ENCODE measurements around the gene DNM1L. TPM values are rescaled to one million over a fixed set of nuclear protein-coding genes. Genes with fewer than 3 reads are reported as not detected.

DNM1L gene
- total and polyA plus RNA-seq, 2 experiments from 2014 or later = 53.4 to 57.3 TPM

- Histone ChIP-seq H3K4me2 (ENCODE audit: unreplicated experiment) (no peak overlapping the region), H4K20me1 (ENCODE audit: insufficient read depth) (no peaks in the 10 kb centered on the region), H3K4me3 (no peak overlapping the region), H3K9me2 (ENCODE audit: insufficient read depth) (no peaks in the 10 kb centered on the region), H2AFZ (no peak overlapping the region), H3K27ac (no peak overlapping the region), H3K9ac (no peak overlapping the region), H3K4me1 (ENCODE audit: insufficient read depth) (no peaks in the 10 kb centered on the region), H3K27me3 (replicated peaks; ENCODE audit: insufficient read depth) (no peaks in the 10 kb centered on the region), H3K36me3 (ENCODE audit: low read depth) (peaks cover 61% of the 10 kb centered on the region), H3F3A (ENCODE audit: insufficient read depth) (peaks cover 10% of the 10 kb centered on the region; the same call in 1 of the 2 replicates), H3K9me3 (ENCODE audit: low read depth) (no peaks in the 10 kb centered on the region), H3K79me2 (ENCODE audit: insufficient read depth) (no peaks in the 10 kb centered on the region)
- TF ChIP-seq EZH2 (IDR thresholded peaks at IDR 0.05; ENCODE audit: insufficient read depth, poor library complexity, severe bottlenecking) (no peak), EZH2phosphoT487 (IDR thresholded peaks at IDR 0.05; ENCODE audit: insufficient read depth, low read depth) (no peak)
- 96 to 97% methylated on average over 1 of the region's 1 CpG for WGBS, 2 experiments (ENCODE audit: low coverage in 1 of 2, low lambda C conversion rate in 2 of 2, missing lambda C conversion rate in 2 of 2)
- in situ Hi-C loops (cut with MboI) = no loop called here
- DNase-seq = no peak
Measured at GRCh38 chr12:32734952-32735351, 55.9 kb downstream of the DNM1L start.

DNA sequence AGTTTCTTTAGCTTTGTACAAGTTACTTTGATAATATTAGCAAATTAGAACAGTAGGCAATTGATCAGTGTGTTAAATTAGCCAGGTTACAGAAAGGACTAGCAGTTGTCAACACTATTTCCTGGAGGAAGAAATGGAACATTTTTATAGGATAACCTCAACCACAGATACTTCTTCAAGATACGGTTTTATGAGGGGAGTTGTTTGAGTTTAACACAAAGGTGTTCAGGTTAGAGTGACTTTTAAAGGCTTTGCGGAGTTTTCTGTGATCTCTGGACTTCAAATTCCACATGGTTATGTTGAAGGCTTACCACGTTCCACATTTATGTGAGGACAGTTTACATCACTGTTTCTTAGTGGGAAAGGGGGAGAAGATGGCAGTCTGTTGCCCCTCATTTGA lies 57.3 kb downstream of the DNM1L start:
- H3F3A ChIP-seq (ENCODE audit: insufficient read depth) = peaks cover 13% of the 10 kb centered on the region; the same call in 1 of the 2 replicates
- H3K36me3 ChIP-seq (ENCODE audit: low read depth) = peaks cover 72% of the 10 kb centered on the region
- no peak overlapping the region for H3K27ac ChIP-seq

GRCh38 chr12:32737715-32738114 lies 58.6 kb downstream of the DNM1L start:
- Histone ChIP-seq H3K27me3 (replicated peaks; ENCODE audit: insufficient read depth) (no peaks in the 10 kb centered on the region), H3K9ac (no peak overlapping the region), H2AFZ (no peak overlapping the region), H3K4me1 (ENCODE audit: insufficient read depth) (no peaks in the 10 kb centered on the region), H3F3A (ENCODE audit: insufficient read depth) (peaks cover 13% of the 10 kb centered on the region; the same call in 1 of the 2 replicates), H3K9me3 (ENCODE audit: low read depth) (no peaks in the 10 kb centered on the region), H3K9me2 (ENCODE audit: insufficient read depth) (no peaks in the 10 kb centered on the region), H4K20me1 (ENCODE audit: insufficient read depth) (no peaks in the 10 kb centered on the region), H3K79me2 (ENCODE audit: insufficient read depth) (peaks cover 20% of the 10 kb centered on the region), H3K27ac (no peak overlapping the region), H3K4me2 (ENCODE audit: unreplicated experiment) (no peak overlapping the region), H3K4me3 (no peak overlapping the region), H3K36me3 (ENCODE audit: low read depth) (peaks cover 74% of the 10 kb centered on the region)
- 93 to 96% methylated on average over 2 of the region's 2 CpGs for WGBS, 2 experiments (ENCODE audit: low coverage in 1 of 2, low lambda C conversion rate in 2 of 2, missing lambda C conversion rate in 2 of 2)
- in situ Hi-C loops (cut with MboI) = no loop called here
- DNase-seq = no peak
- no peak for TF ChIP-seq EZH2phosphoT487 (IDR thresholded peaks at IDR 0.05; ENCODE audit: insufficient read depth, low read depth)
- TF ChIP-seq EZH2 (IDR thresholded peaks at IDR 0.05; ENCODE audit: insufficient read depth, poor library complexity, severe bottlenecking) = no peak

More for the DNA sequence above, 57.3 kb downstream of the DNM1L start:
- TF ChIP-seq EZH2 (IDR thresholded peaks at IDR 0.05; ENCODE audit: insufficient read depth, poor library complexity, severe bottlenecking) (no peak), EZH2phosphoT487 (IDR thresholded peaks at IDR 0.05; ENCODE audit: insufficient read depth, low read depth) (no peak)
- in situ Hi-C loops (cut with MboI) = no loop called here
- H3K4me2 ChIP-seq (ENCODE audit: unreplicated experiment) = no peak overlapping the region
- H2AFZ ChIP-seq = no peak overlapping the region
- no peaks in the 10 kb centered on the region for H4K20me1 ChIP-seq (ENCODE audit: insufficient read depth)
- 95 to 98% methylated on average over 3 of the region's 3 CpGs for WGBS, 2 experiments (ENCODE audit: low coverage in 1 of 2, low lambda C conversion rate in 2 of 2, missing lambda C conversion rate in 2 of 2)
- no peak for DNase-seq
- H3K27me3 ChIP-seq (replicated peaks; ENCODE audit: insufficient read depth) = no peaks in the 10 kb centered on the region
- H3K79me2 ChIP-seq (ENCODE audit: insufficient read depth) = peaks cover 9% of the 10 kb centered on the region; the same call in 1 of the 2 replicates
- no peaks in the 10 kb centered on the region for H3K9me3 ChIP-seq (ENCODE audit: low read depth)
- no peaks in the 10 kb centered on the region for H3K9me2 ChIP-seq (ENCODE audit: insufficient read depth)
- H3K9ac ChIP-seq = no peak overlapping the region
- no peak overlapping the region for H3K4me3 ChIP-seq
- no peaks in the 10 kb centered on the region for H3K4me1 ChIP-seq (ENCODE audit: insufficient read depth)

DNA sequence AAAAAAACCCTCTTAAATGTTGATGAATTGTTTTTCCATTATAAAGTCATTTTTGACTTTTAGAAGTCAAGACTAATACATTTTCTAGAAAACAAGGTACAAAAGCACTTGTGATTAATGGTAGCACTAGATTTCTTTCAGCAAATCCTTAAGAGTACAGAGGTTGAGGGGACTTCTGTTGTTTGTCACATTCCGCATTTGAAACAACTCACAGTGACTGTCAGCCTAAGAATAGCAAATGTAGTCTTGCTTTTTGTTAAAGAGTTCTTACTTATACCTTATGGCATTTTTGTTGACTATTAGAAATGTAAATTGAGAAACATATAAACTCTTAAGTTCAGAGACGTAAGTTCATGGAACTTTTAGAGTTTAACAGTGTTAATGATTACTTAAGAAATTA lies 60.2 kb downstream of the DNM1L start:
- Histone ChIP-seq H3K9ac (no peak overlapping the region), H3K9me3 (ENCODE audit: low read depth) (no peaks in the 10 kb centered on the region), H3K4me2 (ENCODE audit: unreplicated experiment) (no peak overlapping the region), H3K79me2 (ENCODE audit: insufficient read depth) (peaks cover 30% of the 10 kb centered on the region), H3K27ac (no peak overlapping the region), H3K27me3 (replicated peaks; ENCODE audit: insufficient read depth) (no peaks in the 10 kb centered on the region), H4K20me1 (ENCODE audit: insufficient read depth) (no peaks in the 10 kb centered on the region), H3K9me2 (ENCODE audit: insufficient read depth) (no peaks in the 10 kb centered on the region), H3K36me3 (ENCODE audit: low read depth) (peaks cover 76% of the 10 kb centered on the region), H3K4me1 (ENCODE audit: insufficient read depth) (no peaks in the 10 kb centered on the region), H3K4me3 (no peak overlapping the region), H3F3A (ENCODE audit: insufficient read depth) (peaks cover 20% of the 10 kb centered on the region), H2AFZ (no peak overlapping the region)
- 93 to 98% methylated on average over 2 of the region's 2 CpGs for WGBS, 2 experiments (ENCODE audit: low coverage in 1 of 2, low lambda C conversion rate in 2 of 2, missing lambda C conversion rate in 2 of 2)
- in situ Hi-C loops (cut with MboI) = no loop called here
- TF ChIP-seq EZH2 (IDR thresholded peaks at IDR 0.05; ENCODE audit: insufficient read depth, poor library complexity, severe bottlenecking) = no peak
- no peak for DNase-seq

GRCh38 chr12:32742133-32742532 lies 63.0 kb downstream of the DNM1L start:
- WGBS, 2 experiments (ENCODE audit: low coverage in 1 of 2, low lambda C conversion rate in 2 of 2, missing lambda C conversion rate in 2 of 2) = 96 to 99% methylated on average over 8 to 10 of the region's 10 CpGs
- no peak overlapping the region for H3K4me2 ChIP-seq (ENCODE audit: unreplicated experiment)
- TF ChIP-seq EZH2 (IDR thresholded peaks at IDR 0.05; ENCODE audit: insufficient read depth, poor library complexity, severe bottlenecking) = no peak
- TF ChIP-seq EZH2phosphoT487 (IDR thresholded peaks at IDR 0.05; ENCODE audit: insufficient read depth, low read depth) = no peak
- in situ Hi-C loops (cut with MboI) = no loop called here
- H4K20me1 ChIP-seq (ENCODE audit: insufficient read depth) = no peaks in the 10 kb centered on the region
- peaks cover 88% of the 10 kb centered on the region for H3K36me3 ChIP-seq (ENCODE audit: low read depth)
- no peaks in the 10 kb centered on the region for H3K9me3 ChIP-seq (ENCODE audit: low read depth)
- no peaks in the 10 kb centered on the region for H3K4me1 ChIP-seq (ENCODE audit: insufficient read depth)
- no peaks in the 10 kb centered on the region for H3K9me2 ChIP-seq (ENCODE audit: insufficient read depth)
- no peak overlapping the region for H2AFZ ChIP-seq
- DNase-seq = no peak
- no peak overlapping the region for H3K27ac ChIP-seq
- H3K4me3 ChIP-seq = no peak overlapping the region
- H3F3A ChIP-seq (ENCODE audit: insufficient read depth) = peaks cover 33% of the 10 kb centered on the region
- no peak overlapping the region for H3K9ac ChIP-seq
- H3K79me2 ChIP-seq (ENCODE audit: insufficient read depth) = peaks cover 33% of the 10 kb centered on the region
- no peaks in the 10 kb centered on the region for H3K27me3 ChIP-seq (replicated peaks; ENCODE audit: insufficient read depth)

Data from GM23248 (cell line).